Measurements from ENCODE around the gene FSHB.

Gene FSHB

GRCh38 chr11:30197869-30198268, 32.9 kb upstream of the FSHB start:
- no peak for TF ChIP-seq NFIC (IDR thresholded peaks at IDR 0.05)
- TF ChIP-seq EP300 (IDR thresholded peaks at IDR 0.05; ENCODE audit: borderline replicate concordance), result no peak
- no peak for TF ChIP-seq CREB1 (IDR thresholded peaks at IDR 0.05; ENCODE audit: low read depth)

GRCh38 chr11:30203850-30204249, 27.0 kb upstream of the FSHB start:
- TF ChIP-seq TAF1 (IDR thresholded peaks at IDR 0.05; ENCODE audit: low read depth), result no peak
- TF ChIP-seq CEBPB (IDR thresholded peaks at IDR 0.05), result no peak
- no peak for TF ChIP-seq TCF12 (IDR thresholded peaks at IDR 0.05; ENCODE audit: low read depth)
- TF ChIP-seq RAD21 (IDR thresholded peaks at IDR 0.05; ENCODE audit: low read depth), result no peak
- no peak for TF ChIP-seq USF1 (IDR thresholded peaks at IDR 0.05)
- no peak for TF ChIP-seq YY1 (IDR thresholded peaks at IDR 0.05; ENCODE audit: low read depth)
- TF ChIP-seq TEAD4 (IDR thresholded peaks at IDR 0.05), result no peak
- TF ChIP-seq FOXM1 (IDR thresholded peaks at IDR 0.05; ENCODE audit: borderline replicate concordance, low read depth), result no peak
- TF ChIP-seq, protein P1, sequence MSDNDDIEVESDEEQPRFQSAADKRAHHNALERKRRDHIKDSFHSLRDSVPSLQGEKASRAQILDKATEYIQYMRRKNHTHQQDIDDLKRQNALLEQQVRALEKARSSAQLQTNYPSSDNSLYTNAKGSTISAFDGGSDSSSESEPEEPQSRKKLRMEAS (IDR thresholded peaks at IDR 0.05), result no peak
- TF ChIP-seq, protein P2, sequence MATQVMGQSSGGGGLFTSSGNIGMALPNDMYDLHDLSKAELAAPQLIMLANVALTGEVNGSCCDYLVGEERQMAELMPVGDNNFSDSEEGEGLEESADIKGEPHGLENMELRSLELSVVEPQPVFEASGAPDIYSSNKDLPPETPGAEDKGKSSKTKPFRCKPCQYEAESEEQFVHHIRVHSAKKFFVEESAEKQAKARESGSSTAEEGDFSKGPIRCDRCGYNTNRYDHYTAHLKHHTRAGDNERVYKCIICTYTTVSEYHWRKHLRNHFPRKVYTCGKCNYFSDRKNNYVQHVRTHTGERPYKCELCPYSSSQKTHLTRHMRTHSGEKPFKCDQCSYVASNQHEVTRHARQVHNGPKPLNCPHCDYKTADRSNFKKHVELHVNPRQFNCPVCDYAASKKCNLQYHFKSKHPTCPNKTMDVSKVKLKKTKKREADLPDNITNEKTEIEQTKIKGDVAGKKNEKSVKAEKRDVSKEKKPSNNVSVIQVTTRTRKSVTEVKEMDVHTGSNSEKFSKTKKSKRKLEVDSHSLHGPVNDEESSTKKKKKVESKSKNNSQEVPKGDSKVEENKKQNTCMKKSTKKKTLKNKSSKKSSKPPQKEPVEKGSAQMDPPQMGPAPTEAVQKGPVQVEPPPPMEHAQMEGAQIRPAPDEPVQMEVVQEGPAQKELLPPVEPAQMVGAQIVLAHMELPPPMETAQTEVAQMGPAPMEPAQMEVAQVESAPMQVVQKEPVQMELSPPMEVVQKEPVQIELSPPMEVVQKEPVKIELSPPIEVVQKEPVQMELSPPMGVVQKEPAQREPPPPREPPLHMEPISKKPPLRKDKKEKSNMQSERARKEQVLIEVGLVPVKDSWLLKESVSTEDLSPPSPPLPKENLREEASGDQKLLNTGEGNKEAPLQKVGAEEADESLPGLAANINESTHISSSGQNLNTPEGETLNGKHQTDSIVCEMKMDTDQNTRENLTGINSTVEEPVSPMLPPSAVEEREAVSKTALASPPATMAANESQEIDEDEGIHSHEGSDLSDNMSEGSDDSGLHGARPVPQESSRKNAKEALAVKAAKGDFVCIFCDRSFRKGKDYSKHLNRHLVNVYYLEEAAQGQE (IDR thresholded peaks at IDR 0.05; ENCODE audit: low read depth), result no peak
- no peak for TF ChIP-seq NFIC (IDR thresholded peaks at IDR 0.05)
- no peak for TF ChIP-seq CREB1 (IDR thresholded peaks at IDR 0.05; ENCODE audit: low read depth)
- TF ChIP-seq EGR1 (IDR thresholded peaks at IDR 0.05), result no peak
- no peak for TF ChIP-seq EP300 (IDR thresholded peaks at IDR 0.05; ENCODE audit: borderline replicate concordance)
- no peak for TF ChIP-seq ZBTB7A (IDR thresholded peaks at IDR 0.05; ENCODE audit: low read depth)

- TF ChIP-seq FOXM1 (IDR thresholded peaks at IDR 0.05; ENCODE audit: borderline replicate concordance, low read depth) (no peak), EGR1 (IDR thresholded peaks at IDR 0.05) (no peak), CREB1 (IDR thresholded peaks at IDR 0.05; ENCODE audit: low read depth) (no peak), EP300 (IDR thresholded peaks at IDR 0.05; ENCODE audit: borderline replicate concordance) (no peak), NFIC (IDR thresholded peaks at IDR 0.05) (no peak), RAD21 (IDR thresholded peaks at IDR 0.05; ENCODE audit: low read depth) (no peak), YY1 (IDR thresholded peaks at IDR 0.05; ENCODE audit: low read depth) (no peak), TAF1 (IDR thresholded peaks at IDR 0.05; ENCODE audit: low read depth) (no peak), USF1 (IDR thresholded peaks at IDR 0.05) (no peak), TEAD4 (IDR thresholded peaks at IDR 0.05) (no peak)
- TF ChIP-seq, protein P2 (IDR thresholded peaks at IDR 0.05; ENCODE audit: low read depth), result no peak
Observed at GRCh38 chr11:30206249-30206996, 24.4 kb upstream of the FSHB start.

DNA sequence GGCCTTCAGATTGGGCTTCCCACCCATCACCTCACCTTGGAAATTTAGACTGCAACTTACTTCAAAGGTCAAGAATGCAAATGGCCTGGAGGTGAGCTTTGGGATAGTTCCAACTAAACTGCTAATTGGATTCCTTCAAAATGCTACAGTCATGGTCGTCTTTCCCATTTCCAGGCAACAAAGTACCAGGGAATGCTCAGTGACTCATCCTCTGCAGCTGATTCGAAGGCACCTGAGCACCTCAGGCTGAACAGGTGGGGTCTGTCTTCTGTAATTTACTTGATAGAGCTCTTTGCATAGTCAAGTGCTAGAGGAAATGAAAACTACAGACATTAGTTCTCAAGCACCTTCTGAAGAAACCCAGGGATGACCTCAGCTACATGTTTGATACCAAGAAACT, 20.5 kb upstream of the FSHB start:
- TF ChIP-seq RAD21 (IDR thresholded peaks at IDR 0.05; ENCODE audit: low read depth) (no peak), TAF1 (IDR thresholded peaks at IDR 0.05; ENCODE audit: low read depth) (no peak), TEAD4 (IDR thresholded peaks at IDR 0.05) (no peak)
- TF ChIP-seq, protein P2 (IDR thresholded peaks at IDR 0.05; ENCODE audit: low read depth), result no peak

- TF ChIP-seq NFIC (IDR thresholded peaks at IDR 0.05), result no peak
- TF ChIP-seq ZBTB7A (IDR thresholded peaks at IDR 0.05; ENCODE audit: low read depth), result no peak
- no peak for TF ChIP-seq EGR1 (IDR thresholded peaks at IDR 0.05)
- TF ChIP-seq TCF12 (IDR thresholded peaks at IDR 0.05; ENCODE audit: low read depth), result no peak
- TF ChIP-seq EP300 (IDR thresholded peaks at IDR 0.05; ENCODE audit: borderline replicate concordance), result no peak
- TF ChIP-seq RAD21 (IDR thresholded peaks at IDR 0.05; ENCODE audit: low read depth), result no peak
- no peak for TF ChIP-seq CEBPB (IDR thresholded peaks at IDR 0.05)
Observed at GRCh38 chr11:30216534-30216933, 14.3 kb upstream of the FSHB start.
